ENCODE data around the gene ADARB1.
"Not testable (repeated sequence)": the region's sequence is repeated elsewhere in the genome, so short reads cannot be mapped to it uniquely, and the experiment has no call there.

The ADARB1 gene

GRCh38 chr21:45138199-45139002 lies 64.0 kb downstream of the ADARB1 start:
- peak; percentile 70 for DNase-seq

GRCh38 chr21:45139003-45139360 lies 64.6 kb downstream of the ADARB1 start:
- DNase-seq, result not testable (repeated sequence)

GRCh38 chr21:45139473-45139872 lies 65.1 kb downstream of the ADARB1 start:
- DNase-seq, result no peak

- DNase-seq, result peak; percentile 61
Measured at GRCh38 chr21:45140346-45140940, 66.1 kb downstream of the ADARB1 start.

GRCh38 chr21:45140944-45141343 lies 66.6 kb downstream of the ADARB1 start:
- not testable (repeated sequence) for DNase-seq

- no peak for DNase-seq
Measured at GRCh38 chr21:45141507-45141906, 67.1 kb downstream of the ADARB1 start.

GRCh38 chr21:45142469-45143308 lies 68.3 kb downstream of the ADARB1 start:
- no peak for DNase-seq

- DNase-seq, result no peak
Measured at GRCh38 chr21:45143855-45144254, 69.5 kb downstream of the ADARB1 start.

GRCh38 chr21:45145146-45145545 lies 70.8 kb downstream of the ADARB1 start:
- no peak for DNase-seq

- DNase-seq, result not testable (repeated sequence)
Measured at GRCh38 chr21:45145846-45146245, 71.5 kb downstream of the ADARB1 start.

GRCh38 chr21:45146306-45146705 lies 71.9 kb downstream of the ADARB1 start:
- no peak for DNase-seq

GRCh38 chr21:45146801-45147200 lies 72.4 kb downstream of the ADARB1 start:
- DNase-seq, result no peak

- DNase-seq, result no peak
Measured at GRCh38 chr21:45147473-45148315, 73.3 kb downstream of the ADARB1 start.

- DNase-seq, result no peak
Measured at GRCh38 chr21:45148316-45148990, 74.1 kb downstream of the ADARB1 start.

GRCh38 chr21:45149021-45149420 lies 74.6 kb downstream of the ADARB1 start:
- no peak for DNase-seq

- no peak for DNase-seq
Measured at GRCh38 chr21:45150638-45151131, 76.3 kb downstream of the ADARB1 start.

GRCh38 chr21:45151445-45152160 lies 77.2 kb downstream of the ADARB1 start:
- no peak for DNase-seq

GRCh38 chr21:45152265-45152746 lies 77.9 kb downstream of the ADARB1 start:
- DNase-seq, result peak; percentile 63

GRCh38 chr21:45153358-45154318 lies 79.3 kb downstream of the ADARB1 start:
- no peak for DNase-seq
